Endothelial cell (in vitro differentiated cells): ENCODE measurements around the gene PRELID2. TPM values are rescaled to one million over a fixed set of nuclear protein-coding genes. Genes with fewer than 3 reads are reported as not detected.
A peak's percentile ranks its signal among the peaks of the same experiment; 100 is the strongest.
"Not testable (repeated sequence)": the region's sequence is repeated elsewhere in the genome, so short reads cannot be mapped to it uniquely, and the experiment has no call there.

Source experiments
- DNase-seq: peaks from one replicate; pipeline ENCODE4 v3.0.0; 2021; ENCODE audit warnings: low spot score
- H3K27ac Mint-ChIP-seq: one replicate; pipeline ENCODE4 v1.8.0; 2021; ENCODE audit warnings: mixed read lengths, inconsistent platforms; ENCODE audit not compliant: unreplicated experiment
- H3K27me3 Mint-ChIP-seq: one replicate; pipeline ENCODE4 v1.8.0; 2021; ENCODE audit warnings: mild to moderate bottlenecking, moderate library complexity, mixed read lengths, inconsistent platforms; ENCODE audit not compliant: unreplicated experiment
- H3K36me3 Mint-ChIP-seq: one replicate; pipeline ENCODE4 v1.8.0; 2021; ENCODE audit warnings: mild to moderate bottlenecking, low read depth, mixed read lengths, inconsistent platforms; ENCODE audit not compliant: unreplicated experiment
- H3K4me1 Mint-ChIP-seq: one replicate; pipeline ENCODE4 v1.8.0; 2021; ENCODE audit warnings: mild to moderate bottlenecking, mixed read lengths, inconsistent platforms; ENCODE audit not compliant: unreplicated experiment
- H3K4me3 Mint-ChIP-seq: one replicate; pipeline ENCODE4 v1.8.0; 2021; ENCODE audit warnings: mild to moderate bottlenecking, mixed read lengths, inconsistent platforms; ENCODE audit not compliant: unreplicated experiment
- H3K9me3 Mint-ChIP-seq: one replicate; pipeline ENCODE4 v1.8.0; 2021; ENCODE audit warnings: mixed read lengths, inconsistent platforms; ENCODE audit not compliant: unreplicated experiment
- total RNA-seq: library from RNA; stranded (reverse); fragmentation: NEBNext Ultra II Directional; extraction: Animal tissue kit (Norgen Biotek cat#: 25700); gene quantifications from one replicate; pipeline ENCODE4 v1.2.1, GENCODE V29; 2021; ENCODE audit not compliant: unreplicated experiment
- TF ChIP-seq, protein P1 (sequence below): fragments of 200-600 bp; sonication (generic); IDR thresholded peaks from one replicate; pipeline ENCODE4 v1.5.0; 2021; ENCODE audit warnings: antibody characterized with exemption; ENCODE audit not compliant: unreplicated experiment

PRELID2 gene
- total RNA-seq, 1 donor from 2014 or later = 4.3 TPM

DNA sequence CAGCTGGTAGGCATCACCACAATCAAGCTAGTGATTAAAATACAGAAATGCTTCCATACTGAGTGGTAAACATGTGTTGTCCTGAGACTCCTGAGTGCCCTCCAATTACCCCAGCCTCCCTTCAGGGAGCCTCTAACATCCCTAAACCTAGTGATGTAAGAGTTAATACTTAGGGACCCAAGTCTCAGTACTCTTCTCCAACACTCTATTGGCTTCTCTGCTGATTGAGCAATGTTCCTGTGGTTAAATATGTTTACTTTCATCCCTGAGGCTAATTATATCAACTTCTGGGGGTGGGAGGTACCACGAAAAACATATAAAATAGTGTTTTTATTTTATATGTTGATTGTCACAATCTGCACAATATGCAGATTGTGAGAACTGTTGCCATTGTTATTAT lies 32.7 kb upstream of the PRELID2 start:
- peaks cover 2% of the 10 kb centered on the region for H3K27me3 Mint-ChIP-seq
- H3K27ac Mint-ChIP-seq = no peak overlapping the region
- H3K4me3 Mint-ChIP-seq = no peak overlapping the region
- DNase-seq = no peak
- H3K4me1 Mint-ChIP-seq = no peaks in the 10 kb centered on the region
- H3K36me3 Mint-ChIP-seq = no peaks in the 10 kb centered on the region
- H3K9me3 Mint-ChIP-seq = no peaks in the 10 kb centered on the region
- TF ChIP-seq, protein P1, sequence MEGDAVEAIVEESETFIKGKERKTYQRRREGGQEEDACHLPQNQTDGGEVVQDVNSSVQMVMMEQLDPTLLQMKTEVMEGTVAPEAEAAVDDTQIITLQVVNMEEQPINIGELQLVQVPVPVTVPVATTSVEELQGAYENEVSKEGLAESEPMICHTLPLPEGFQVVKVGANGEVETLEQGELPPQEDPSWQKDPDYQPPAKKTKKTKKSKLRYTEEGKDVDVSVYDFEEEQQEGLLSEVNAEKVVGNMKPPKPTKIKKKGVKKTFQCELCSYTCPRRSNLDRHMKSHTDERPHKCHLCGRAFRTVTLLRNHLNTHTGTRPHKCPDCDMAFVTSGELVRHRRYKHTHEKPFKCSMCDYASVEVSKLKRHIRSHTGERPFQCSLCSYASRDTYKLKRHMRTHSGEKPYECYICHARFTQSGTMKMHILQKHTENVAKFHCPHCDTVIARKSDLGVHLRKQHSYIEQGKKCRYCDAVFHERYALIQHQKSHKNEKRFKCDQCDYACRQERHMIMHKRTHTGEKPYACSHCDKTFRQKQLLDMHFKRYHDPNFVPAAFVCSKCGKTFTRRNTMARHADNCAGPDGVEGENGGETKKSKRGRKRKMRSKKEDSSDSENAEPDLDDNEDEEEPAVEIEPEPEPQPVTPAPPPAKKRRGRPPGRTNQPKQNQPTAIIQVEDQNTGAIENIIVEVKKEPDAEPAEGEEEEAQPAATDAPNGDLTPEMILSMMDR = no peak

DNA sequence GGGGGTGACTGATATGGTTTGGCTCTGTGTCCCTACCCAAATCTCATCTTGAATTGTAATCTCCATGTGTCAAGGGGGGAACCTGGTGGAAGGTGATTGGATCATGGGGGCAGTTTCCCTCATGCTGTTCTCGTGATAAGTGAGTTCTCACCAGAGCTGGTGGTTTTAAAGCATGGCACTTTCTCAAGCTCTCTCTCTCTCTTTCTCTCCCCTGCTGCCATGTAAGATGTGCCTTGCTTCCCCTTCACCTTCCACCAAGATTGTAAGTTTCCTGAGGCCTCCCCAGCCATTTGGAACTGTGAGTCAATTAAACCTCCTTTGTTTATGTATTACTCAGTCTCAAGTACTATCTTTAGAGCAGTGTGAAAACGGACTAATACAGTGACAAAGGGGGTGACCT lies 29.3 kb upstream of the PRELID2 start:
- not testable (repeated sequence) for DNase-seq, H3K4me3 Mint-ChIP-seq, H3K36me3 Mint-ChIP-seq, H3K27me3 Mint-ChIP-seq, H3K9me3 Mint-ChIP-seq, H3K27ac Mint-ChIP-seq, H3K4me1 Mint-ChIP-seq

DNA sequence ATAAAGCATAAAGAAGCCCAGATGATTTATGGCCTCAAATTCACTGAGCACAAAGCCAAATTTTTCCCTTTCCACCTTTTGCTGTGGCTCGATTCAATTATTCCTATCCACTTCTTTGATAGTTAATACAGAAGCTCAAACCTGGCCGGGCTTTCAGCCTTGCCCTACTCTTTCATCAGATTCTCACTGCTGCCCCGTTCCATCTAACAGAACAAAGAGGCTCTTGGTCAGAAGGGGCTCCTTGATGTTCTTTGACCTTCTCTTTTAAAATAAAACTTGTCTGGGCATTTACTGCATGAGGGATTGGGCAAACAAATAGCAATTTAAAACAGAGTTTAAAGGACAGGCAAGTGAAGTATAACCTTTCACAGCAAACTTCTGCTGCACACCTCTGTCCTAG lies 27.9 kb upstream of the PRELID2 start:
- no peak for DNase-seq
- Mint-ChIP-seq H3K27ac (no peak overlapping the region), H3K36me3 (no peaks in the 10 kb centered on the region), H3K27me3 (peaks cover 2% of the 10 kb centered on the region), H3K4me1 (no peaks in the 10 kb centered on the region), H3K9me3 (no peaks in the 10 kb centered on the region), H3K4me3 (no peak overlapping the region)
- TF ChIP-seq, protein P1 = no peak

DNA sequence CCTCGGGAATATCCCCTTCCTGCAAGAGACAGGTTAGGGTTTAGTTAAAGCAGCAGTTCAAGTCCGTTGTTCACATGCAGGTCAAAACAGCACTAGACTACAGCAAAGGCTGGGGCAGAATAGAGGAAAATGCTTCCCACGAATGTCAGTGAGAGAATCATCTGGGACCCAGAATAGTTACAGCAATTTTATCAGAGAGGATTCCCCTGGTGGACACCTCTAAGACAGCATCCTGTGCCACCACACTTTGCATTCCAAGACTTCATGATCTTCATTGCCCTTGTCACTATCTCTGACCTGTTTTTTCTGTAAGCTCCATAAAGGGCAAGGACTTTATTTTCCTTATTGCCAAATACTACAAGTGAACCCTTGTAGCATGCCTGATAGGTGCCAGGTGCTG lies 24.8 kb upstream of the PRELID2 start:
- peaks cover 15% of the 10 kb centered on the region for H3K4me1 Mint-ChIP-seq
- H3K27ac Mint-ChIP-seq = no peak overlapping the region
- H3K4me3 Mint-ChIP-seq = no peak overlapping the region
- TF ChIP-seq, protein P1 = peak; percentile 68
- no peaks in the 10 kb centered on the region for H3K36me3 Mint-ChIP-seq
- no peaks in the 10 kb centered on the region for H3K27me3 Mint-ChIP-seq
- H3K9me3 Mint-ChIP-seq = no peaks in the 10 kb centered on the region
- no peak for DNase-seq

DNA sequence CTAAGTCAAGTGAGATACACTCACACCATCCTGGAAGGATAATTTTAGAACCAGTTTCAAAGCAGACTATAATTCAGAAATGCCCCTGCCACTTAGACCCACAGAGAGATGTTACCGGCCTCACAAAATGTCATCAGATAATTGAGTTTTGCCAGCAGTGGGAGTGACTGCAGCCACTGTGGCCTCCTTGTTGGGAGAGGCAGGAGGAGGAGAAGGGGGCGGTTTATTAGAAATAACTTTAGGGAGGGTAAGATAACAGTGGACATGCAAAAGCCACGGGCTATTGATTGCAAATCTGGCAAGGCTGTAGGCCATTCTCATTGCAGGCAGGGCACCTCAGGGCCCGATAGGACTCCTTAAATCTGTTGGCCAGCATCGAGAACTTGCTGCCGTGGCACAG lies 24.3 kb upstream of the PRELID2 start:
- no peaks in the 10 kb centered on the region for H3K27me3 Mint-ChIP-seq
- H3K27ac Mint-ChIP-seq = no peak overlapping the region
- no peak overlapping the region for H3K4me3 Mint-ChIP-seq
- TF ChIP-seq, protein P1 = no peak
- no peak for DNase-seq
- H3K36me3 Mint-ChIP-seq = no peaks in the 10 kb centered on the region
- peaks cover 20% of the 10 kb centered on the region for H3K4me1 Mint-ChIP-seq
- no peaks in the 10 kb centered on the region for H3K9me3 Mint-ChIP-seq

DNA sequence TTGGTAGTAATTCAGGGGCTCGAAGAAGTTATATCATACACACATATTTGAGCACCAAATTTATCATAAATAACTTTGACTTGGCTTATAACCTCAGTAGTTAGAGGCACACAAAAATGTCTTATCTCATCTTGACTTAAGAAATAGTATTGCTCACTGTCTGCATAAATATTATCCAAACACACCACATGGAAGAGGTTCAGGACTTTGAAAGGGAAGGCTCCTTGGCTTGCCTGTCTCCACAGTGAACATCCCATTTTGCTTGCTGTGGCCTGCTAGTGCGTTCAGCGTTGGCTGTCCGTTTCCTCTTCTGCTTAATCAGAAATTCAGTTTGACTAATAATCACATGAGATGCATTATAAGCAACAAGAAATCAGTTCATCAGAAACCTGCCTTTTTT lies 23.8 kb upstream of the PRELID2 start:
- Mint-ChIP-seq H3K27ac (no peak overlapping the region), H3K4me1 (peaks cover 20% of the 10 kb centered on the region), H3K4me3 (no peak overlapping the region), H3K36me3 (no peaks in the 10 kb centered on the region), H3K27me3 (no peaks in the 10 kb centered on the region), H3K9me3 (no peaks in the 10 kb centered on the region)
- no peak for DNase-seq
- TF ChIP-seq, protein P1 = no peak
